Neural cell (in vitro differentiated cells): ENCODE results near the gene C2orf74.

Source experiments
- EP300 ChIP-seq: fragments of 450-650 bp; conservative IDR thresholded peaks from 2 replicates; pipeline ENCODE4 v1.6.1; 2014; ENCODE audit warnings: antibody characterized with exemption, mild to moderate bottlenecking, moderate library complexity; ENCODE audit not compliant: poor library complexity, severe bottlenecking
- EZH2 ChIP-seq: fragments of 200-600, 300-800 bp; shearing (Covaris generic), sonication (generic); IDR thresholded peaks from 2 replicates; pipeline ENCODE4 v1.6.1; 2014; ENCODE audit warnings: antibody characterized with exemption, low read length, borderline replicate concordance, mild to moderate bottlenecking; ENCODE audit not compliant: insufficient read depth, poor library complexity, severe bottlenecking
- TAF1 ChIP-seq: IDR thresholded peaks from 2 replicates; pipeline ENCODE4 v1.6.1; 2012; ENCODE audit warnings: low read depth
- TF ChIP-seq, protein P1 (sequence below): fragments of 450-650 bp; IDR thresholded peaks from 2 replicates; pipeline ENCODE4 v1.5.1; 2014; ENCODE audit warnings: antibody characterized with exemption, mild to moderate bottlenecking, moderate library complexity; ENCODE audit not compliant: poor library complexity, severe bottlenecking

DNA sequence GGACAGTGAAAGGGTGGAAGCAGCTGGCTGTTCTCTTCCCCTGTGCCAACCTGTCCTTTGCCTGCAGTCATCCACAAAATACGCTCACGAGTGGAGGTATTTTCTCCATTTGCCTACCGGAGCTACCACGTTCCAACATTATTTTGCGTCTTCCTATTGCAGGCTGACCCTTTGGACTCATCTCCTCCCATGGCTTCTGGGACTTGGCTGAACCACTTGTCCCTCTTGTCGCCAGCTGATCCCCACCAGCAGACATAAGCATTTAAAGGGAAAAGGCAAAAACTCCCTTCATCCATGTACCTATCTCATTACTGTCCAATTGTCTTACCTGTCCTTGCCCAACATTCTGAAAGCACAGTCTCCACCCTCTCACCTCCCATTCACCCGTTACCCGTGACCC is 13.0 kb downstream of the C2orf74 start:
- no peak for TF ChIP-seq EP300
- TF ChIP-seq, protein P1, sequence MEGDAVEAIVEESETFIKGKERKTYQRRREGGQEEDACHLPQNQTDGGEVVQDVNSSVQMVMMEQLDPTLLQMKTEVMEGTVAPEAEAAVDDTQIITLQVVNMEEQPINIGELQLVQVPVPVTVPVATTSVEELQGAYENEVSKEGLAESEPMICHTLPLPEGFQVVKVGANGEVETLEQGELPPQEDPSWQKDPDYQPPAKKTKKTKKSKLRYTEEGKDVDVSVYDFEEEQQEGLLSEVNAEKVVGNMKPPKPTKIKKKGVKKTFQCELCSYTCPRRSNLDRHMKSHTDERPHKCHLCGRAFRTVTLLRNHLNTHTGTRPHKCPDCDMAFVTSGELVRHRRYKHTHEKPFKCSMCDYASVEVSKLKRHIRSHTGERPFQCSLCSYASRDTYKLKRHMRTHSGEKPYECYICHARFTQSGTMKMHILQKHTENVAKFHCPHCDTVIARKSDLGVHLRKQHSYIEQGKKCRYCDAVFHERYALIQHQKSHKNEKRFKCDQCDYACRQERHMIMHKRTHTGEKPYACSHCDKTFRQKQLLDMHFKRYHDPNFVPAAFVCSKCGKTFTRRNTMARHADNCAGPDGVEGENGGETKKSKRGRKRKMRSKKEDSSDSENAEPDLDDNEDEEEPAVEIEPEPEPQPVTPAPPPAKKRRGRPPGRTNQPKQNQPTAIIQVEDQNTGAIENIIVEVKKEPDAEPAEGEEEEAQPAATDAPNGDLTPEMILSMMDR, result no peak
- TF ChIP-seq EZH2, result no peak
- no peak for TF ChIP-seq TAF1
